Activated CD8-positive, alpha-beta memory T cell treated with anti-CD3 and anti-CD28 coated beads for 1 hour (primary cell): Measurements from ENCODE around the gene GCNT1.
"Not testable (repeated sequence)": the region's sequence is repeated elsewhere in the genome, so short reads cannot be mapped to it uniquely, and the experiment has no call there.

Source experiments
- DNase-seq, 2 donors: peaks; one replicate each; pipeline ENCODE4 v3.0.0-alpha.2; 2020; ENCODE audit warnings: low read depth in 1 of 2; ENCODE audit errors: extremely low read depth in 1 of 2

Gene GCNT1

GRCh38 chr9:76479337-76479736, 20.4 kb downstream of the GCNT1 start:
- DNase-seq: not testable (repeated sequence)

DNA sequence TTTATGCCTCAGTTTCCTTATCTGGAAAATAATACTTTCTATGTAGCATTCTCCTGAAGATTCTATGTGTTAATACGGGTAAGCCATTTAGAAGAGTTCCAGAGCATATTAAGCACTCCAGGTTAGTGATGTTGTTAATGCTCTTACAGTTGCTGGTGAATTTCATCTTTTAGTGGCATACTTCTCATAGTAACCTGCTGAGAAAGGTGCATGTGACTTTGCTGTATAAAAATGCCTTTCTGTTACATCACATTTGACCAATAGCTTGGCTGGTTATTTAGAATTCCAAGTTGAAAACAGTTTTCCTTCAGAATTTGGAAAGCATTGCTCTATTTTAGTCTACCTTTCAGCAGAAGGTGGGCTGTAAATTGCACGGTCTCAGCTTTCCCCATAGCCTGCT, 27.2 kb downstream of the GCNT1 start:
- DNase-seq: no peak

DNA sequence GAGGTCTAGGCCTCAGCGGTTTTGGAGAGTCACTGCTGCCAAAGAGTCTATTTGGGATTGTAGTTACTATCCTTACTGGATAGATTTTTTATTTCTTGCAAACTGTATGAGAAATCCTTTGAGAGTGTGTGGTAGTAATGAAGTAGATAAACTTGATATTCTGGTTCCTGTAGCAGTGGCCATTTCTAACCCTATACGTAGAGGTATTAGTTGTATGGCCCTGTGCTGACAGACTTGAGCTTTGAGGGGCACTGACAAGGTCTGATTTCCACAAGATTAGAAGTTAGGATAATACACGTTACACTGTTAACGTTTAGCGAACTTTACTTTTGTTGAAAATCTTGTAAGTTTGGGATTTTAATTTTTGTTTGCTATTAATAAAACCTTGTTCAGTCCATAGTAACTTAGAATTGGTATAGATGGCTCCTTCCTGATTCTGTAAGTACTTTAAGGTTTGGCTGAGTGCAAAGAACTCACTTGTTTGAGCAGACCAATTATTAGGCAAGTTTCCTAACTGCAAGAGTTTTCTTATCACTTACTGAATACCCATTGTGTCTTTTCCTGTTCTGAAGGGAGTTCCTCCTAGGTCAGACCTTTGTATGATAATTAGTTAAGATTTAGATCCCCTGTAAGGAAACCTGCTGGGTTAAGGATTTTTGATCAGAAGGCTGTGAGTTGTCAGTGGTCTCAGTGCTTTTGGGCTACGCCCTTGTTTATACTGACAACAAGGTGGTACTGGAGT, 31.4 kb downstream of the GCNT1 start:
- DNase-seq: no peak

DNA sequence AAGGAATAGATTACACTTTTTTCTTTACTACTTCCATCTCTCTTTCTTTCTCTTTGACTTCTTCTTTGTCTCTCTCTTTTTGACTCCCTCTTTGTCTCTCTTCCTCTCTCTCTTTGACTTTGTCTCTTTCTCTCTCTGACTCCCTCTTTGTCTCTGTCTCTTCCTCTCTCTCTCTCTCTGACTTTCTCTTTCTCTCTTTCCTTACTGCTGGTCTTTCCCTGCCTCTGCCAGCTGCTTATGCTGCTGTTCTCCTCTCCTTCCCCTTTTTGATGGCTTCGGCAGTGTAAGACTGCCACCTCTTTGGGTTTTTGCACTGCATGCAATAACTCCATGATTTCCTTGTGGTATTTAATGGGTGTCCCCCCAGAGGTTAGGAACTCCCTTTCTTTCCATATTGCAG, 32.1 kb downstream of the GCNT1 start:
- DNase-seq: not testable (repeated sequence)

- DNase-seq: not testable (repeated sequence)
Observed at GRCh38 chr9:76493496-76493895, 34.5 kb downstream of the GCNT1 start.

- DNase-seq: no peak
Observed at GRCh38 chr9:76500061-76500460, 41.1 kb downstream of the GCNT1 start.

GRCh38 chr9:76502746-76503145, 43.8 kb downstream of the GCNT1 start:
- no peak for DNase-seq

- no peak for DNase-seq
Observed at GRCh38 chr9:76510041-76510440, 51.1 kb downstream of the GCNT1 start.

- DNase-seq: no peak
Observed at GRCh38 chr9:76510446-76510845, 51.5 kb downstream of the GCNT1 start.

DNA sequence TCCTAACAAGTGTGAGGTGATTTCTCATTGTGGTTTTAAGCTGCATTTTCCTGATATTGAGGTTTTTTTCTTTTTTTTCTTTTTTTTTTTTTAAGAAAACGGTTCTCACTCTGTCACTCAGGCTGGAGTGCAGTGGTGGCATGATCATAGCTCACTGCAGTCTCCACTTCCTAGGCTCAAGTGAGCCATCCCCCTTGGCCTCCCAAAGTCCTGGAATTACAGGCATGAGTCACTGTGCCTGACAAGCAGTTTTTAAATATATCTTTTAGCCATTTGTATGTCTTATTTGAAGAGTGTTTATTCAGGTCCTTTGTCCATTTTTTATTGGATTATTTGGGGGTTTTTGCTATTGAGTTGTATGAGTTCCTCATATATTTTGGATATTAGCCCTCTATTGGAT, 53.8 kb downstream of the GCNT1 start:
- no peak for DNase-seq

DNA sequence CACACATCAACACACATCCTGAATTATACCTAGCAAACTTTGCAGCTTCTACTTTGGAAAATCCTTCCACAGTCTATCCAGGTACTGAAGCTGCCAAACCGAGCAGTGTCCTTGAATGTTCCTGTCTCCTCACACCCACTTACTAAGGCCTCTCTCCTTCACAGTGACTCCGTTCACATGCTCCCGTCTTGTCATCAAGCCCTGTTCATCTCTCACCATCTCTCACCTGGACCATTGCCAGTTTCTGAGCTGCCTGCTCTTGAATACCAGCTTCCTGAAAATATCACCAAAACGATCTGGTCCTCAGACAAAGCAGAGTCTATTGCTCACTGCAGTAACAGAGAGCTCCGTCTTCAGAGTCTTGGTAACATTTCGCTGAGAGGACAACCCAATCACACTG, 57.4 kb downstream of the GCNT1 start:
- DNase-seq: no peak

DNA sequence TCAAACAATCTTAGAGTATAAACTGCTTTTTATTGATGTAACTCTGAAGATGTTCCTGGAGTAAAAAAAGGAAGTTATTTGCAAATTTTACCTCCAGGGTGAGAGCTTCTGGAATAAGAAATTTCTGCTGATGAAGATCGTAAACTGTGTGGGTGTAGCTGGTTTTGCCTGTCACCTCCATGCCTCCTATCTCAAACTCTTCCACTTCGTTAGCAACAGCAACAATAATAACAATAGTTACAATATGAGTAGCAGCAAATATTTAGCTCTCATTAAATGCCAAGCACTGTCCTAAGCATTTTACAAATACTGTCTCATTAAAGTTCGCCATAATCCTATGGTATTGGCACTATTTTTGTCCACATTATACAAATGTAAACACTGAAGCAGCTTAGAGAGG, 57.9 kb downstream of the GCNT1 start:
- DNase-seq: no peak

- DNase-seq: no peak
Observed at GRCh38 chr9:76519075-76519835, 60.3 kb downstream of the GCNT1 start.

- DNase-seq: no peak
Observed at GRCh38 chr9:76521244-76521681, 62.3 kb downstream of the GCNT1 start.

DNA sequence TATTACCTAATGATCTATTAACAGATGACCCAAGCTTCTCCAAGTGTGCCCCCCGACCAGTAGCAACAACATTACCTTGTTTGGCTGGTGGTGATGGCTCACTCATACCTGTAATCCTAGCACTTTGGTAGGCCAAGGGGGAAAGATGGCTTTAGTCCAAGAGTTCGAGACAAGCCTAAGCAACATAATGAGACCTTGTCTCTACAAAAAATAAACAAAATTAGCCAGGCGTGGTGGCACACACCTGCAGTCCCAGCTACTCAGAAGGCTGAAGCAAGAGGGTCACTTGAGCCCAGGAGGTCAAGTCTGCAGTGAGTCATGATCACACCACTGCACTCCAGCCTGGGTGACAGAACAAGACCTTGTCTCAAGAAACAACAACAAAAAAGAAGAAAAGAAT, 62.9 kb downstream of the GCNT1 start:
- no peak for DNase-seq

- DNase-seq: not testable (repeated sequence)
Observed at GRCh38 chr9:76523617-76524200, 64.7 kb downstream of the GCNT1 start.

- DNase-seq: no peak
Observed at GRCh38 chr9:76525196-76525595, 66.2 kb downstream of the GCNT1 start.

DNA sequence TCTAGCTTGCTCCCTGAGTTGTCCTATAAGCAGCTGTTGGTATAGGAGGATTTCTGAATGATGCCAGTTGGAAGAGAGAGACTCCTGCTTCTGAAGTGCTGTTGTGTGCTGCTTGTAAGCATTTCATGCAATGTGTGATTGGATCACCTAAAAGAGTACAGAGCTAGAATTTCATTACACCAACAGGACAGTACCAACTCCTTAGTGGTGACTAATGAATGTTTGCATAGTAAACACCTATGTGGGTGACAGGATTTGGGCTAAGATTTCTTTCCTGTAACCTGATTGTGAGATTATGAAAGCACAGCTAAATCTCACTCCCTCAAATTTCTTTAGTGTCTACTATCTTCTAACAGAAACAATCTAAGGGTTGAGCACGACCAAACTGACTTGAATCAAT, 67.0 kb downstream of the GCNT1 start:
- DNase-seq: no peak

- DNase-seq: no peak
Observed at GRCh38 chr9:76528056-76528455, 69.1 kb downstream of the GCNT1 start.

GRCh38 chr9:76528642-76529190, 69.7 kb downstream of the GCNT1 start:
- DNase-seq: no peak

- no peak for DNase-seq
Observed at GRCh38 chr9:76529653-76530052, 70.7 kb downstream of the GCNT1 start.
